Activated CD4-positive, alpha-beta T cell treated with anti-CD3 and anti-CD28 coated beads, Interleukin-10, Interleukin-2, amounts not matched to agents 100 ng/mL and 50 ng/mL, durations not matched to agents 16 hours and 8 hours (primary cell): Measurements from ENCODE around the gene MAP1LC3A.

Source experiments
- DNase-seq: peaks from one replicate; pipeline ENCODE4 v3.0.0-alpha.2; 2020

The MAP1LC3A gene

GRCh38 chr20:34530342-34530741 lies 28.2 kb upstream of the MAP1LC3A start:
- no peak for DNase-seq

DNA sequence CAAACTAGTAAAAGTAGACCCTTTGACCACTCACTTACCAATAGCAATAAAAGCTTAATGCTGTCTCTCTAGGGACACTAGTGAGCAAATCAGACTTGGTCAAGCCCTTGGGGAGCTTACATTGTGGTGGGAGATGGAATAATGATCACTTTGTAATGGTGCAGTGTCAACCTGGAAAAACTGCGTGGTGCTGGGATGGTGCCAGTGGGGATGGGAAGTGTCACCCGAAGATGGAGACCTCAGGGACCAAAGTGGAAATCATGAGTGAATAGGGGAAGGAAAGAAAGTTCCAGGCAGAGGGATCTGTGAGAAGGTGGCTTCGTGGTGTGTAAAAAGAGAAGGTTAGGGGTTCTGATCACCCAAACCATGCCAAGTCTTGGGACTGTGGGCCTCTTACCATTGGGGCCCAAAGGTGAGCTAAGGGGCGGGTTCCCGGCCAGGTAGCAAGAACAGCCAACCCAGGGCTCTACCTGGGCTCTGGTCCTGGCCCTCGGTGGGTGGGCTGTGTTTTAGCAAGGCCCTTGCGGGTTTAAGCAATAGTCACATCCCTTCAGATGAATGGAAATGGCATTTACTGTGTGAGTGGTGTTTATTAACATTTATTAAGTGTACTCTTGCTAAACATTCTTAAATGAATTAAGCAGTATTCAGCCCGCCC lies 26.8 kb upstream of the MAP1LC3A start:
- DNase-seq: no peak

GRCh38 chr20:34532320-34532719 lies 26.2 kb upstream of the MAP1LC3A start:
- DNase-seq: no peak

DNA sequence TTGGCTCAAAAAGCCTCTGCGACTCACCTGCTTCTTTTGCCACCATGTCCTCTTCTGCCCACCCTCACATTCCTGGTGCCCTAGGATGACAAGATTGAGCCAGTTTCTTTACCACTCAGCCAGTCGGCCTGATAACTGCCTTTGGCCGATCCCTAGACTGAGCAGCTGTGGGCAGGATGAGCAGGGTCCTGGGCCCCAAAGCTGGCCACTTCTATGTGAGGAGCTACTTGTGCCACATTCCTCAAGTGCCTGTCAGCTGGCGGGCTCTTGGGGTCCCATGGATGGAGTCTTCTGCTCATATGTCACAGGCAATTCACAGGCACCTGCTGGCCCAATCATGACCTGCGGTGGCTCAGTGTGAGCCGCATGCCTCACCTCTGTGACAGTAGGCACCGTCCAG lies 25.8 kb upstream of the MAP1LC3A start:
- no peak for DNase-seq

- DNase-seq: no peak
Measured at GRCh38 chr20:34534391-34535165, 23.9 kb upstream of the MAP1LC3A start.

DNA sequence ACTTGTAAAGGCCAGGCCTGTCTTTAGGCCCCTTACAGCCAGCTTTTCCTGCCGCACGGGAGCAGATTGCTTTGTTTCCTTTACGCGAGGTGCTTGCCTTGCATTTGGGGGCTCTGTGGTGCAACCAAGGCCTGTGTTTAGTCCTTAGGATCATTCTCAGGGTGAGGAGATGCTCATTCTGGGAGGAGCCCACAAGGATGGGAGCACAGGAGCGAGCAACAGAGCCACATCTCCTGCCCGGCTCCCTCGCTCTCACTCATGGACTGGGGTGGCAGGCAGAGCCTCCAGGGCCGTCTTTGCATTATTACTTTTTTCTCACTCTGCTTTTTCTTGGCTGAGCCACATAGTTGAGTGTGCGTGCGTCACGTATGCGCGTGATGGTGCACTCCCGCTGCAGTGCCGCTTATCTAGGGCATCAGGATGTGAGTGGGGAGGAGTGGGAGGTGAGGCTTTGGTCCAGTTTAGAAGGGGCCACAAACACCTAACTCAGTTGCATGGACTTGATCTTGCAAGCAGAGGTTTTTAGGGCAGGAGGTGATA lies 23.1 kb upstream of the MAP1LC3A start:
- DNase-seq: no peak

DNA sequence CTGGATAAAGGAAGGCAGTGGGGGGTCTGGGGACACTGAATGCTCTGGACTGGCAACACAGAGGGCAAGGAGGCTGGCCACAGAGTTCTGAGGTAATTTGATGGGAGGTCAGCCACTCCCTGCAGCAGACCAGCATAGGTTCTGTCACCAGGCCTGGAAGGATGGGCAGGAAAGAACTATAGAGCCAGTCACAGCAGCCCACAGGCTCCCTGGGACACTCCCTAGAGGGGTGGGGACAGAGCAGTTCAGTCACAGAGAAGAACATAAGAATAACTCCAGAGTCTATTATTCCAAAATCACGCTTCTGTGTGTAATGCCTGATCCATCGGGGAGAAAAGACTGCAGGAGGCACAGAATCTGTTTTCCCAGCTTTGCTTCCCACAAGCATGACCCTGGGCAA lies 22.7 kb upstream of the MAP1LC3A start:
- DNase-seq: no peak

DNA sequence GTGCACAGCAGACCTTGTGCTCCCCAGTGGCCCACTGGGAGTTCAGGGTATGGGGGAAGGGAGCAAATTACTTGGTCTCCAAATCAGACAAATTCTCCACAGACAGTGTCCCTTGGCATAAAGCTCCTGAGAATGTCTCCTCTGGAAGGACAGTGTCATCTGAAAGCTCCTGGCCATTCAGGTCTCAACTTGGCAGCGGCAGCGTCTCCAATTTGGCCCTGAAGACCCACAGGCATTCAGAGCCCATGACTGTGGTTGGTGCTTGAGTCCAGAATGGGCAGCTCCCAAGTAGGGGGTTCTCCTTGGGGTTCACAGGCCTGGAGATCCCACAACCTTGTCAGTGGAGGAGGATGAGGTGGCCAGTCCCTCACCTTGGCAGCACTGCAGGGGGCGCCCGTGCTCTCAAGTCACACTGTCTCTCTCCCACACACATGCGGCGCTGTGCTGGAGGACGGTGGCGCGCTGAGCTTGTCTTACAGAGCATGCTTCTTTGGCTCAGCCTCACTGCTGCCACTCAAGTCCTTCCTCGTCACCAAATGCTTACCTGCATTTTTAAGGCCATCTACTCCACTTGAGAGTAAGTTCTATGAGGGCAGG lies 21.6 kb upstream of the MAP1LC3A start:
- DNase-seq: peak; percentile 52

- no peak for DNase-seq
Measured at GRCh38 chr20:34537651-34538050, 20.9 kb upstream of the MAP1LC3A start.

- DNase-seq: peak; percentile 69
Measured at GRCh38 chr20:34538671-34539123, 19.8 kb upstream of the MAP1LC3A start.

- DNase-seq: no peak
Measured at GRCh38 chr20:34539756-34540155, 18.8 kb upstream of the MAP1LC3A start.

DNA sequence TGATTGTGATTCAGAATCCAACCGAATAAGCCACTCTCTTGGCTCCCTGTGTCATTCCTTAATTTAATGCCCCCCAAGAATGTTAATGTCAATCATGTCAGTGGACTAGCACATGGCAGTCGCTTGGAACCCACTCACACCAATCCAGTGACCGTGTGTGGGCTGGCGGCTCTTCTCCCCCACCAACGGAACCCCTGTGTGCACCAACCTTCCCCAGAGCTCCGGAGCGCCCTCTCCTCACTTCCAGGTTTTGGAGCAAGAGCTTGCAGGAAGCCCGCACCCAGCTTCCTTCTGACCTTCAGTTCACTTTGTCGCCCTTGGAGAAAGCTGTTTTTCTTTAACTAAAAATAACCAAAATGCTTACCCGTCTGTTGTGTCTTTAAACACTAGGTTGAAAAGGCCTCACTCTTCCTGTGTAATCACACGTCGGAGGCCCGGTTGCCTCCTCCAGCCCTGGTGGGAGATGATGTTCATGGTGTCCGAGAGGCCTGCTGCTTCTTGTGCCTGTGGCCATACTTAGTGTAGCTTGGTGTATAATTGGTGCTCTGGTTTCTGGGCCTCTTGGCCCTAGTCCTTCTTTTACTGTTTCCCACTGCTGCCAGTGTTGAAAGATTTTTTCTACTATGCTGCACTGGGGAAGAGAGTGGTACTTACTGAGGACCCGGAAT lies 17.8 kb upstream of the MAP1LC3A start:
- no peak for DNase-seq

- DNase-seq: peak; percentile 23
Measured at GRCh38 chr20:34541264-34541901, 17.1 kb upstream of the MAP1LC3A start.

DNA sequence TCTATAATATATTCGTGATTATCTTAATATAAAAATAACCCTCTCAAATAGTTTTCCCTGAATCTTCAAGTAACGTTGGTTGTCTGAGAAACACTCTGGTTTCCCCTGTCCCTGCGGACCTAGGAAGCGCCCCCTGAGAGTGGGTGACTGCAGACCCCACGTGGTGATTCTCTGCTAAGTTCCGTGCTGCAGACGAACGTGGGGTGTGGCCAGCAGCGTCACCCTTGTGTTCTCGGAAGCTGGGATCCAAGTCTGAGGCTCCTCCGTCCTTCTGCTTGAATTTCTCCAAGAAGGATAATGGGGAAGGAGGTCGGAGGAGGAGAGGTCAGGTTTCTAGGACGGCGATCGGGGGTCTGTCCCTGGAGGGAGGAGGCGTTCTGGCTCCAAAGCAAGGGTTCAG lies 16.6 kb upstream of the MAP1LC3A start:
- DNase-seq: no peak

DNA sequence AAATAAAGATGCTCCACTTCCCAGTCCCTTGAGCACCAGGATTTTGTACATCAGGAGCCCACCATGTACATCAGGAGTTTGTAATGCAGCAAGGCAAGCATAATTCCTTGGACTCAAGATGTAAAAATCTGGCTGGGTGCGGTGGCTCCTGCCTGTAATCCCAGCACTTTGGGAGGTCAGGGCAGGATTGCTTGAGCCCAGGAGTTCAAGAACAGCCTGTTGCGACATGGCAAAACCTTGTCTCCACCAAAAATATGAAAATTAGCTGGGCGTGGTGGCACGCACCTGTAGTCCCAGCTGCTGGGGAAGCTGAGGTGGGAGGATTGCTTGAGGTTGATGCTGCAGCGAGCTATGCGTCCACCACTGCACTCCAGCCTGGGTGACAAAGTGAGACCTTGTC lies 16.1 kb upstream of the MAP1LC3A start:
- DNase-seq: no peak

GRCh38 chr20:34543463-34544056 lies 15.0 kb upstream of the MAP1LC3A start:
- no peak for DNase-seq

DNA sequence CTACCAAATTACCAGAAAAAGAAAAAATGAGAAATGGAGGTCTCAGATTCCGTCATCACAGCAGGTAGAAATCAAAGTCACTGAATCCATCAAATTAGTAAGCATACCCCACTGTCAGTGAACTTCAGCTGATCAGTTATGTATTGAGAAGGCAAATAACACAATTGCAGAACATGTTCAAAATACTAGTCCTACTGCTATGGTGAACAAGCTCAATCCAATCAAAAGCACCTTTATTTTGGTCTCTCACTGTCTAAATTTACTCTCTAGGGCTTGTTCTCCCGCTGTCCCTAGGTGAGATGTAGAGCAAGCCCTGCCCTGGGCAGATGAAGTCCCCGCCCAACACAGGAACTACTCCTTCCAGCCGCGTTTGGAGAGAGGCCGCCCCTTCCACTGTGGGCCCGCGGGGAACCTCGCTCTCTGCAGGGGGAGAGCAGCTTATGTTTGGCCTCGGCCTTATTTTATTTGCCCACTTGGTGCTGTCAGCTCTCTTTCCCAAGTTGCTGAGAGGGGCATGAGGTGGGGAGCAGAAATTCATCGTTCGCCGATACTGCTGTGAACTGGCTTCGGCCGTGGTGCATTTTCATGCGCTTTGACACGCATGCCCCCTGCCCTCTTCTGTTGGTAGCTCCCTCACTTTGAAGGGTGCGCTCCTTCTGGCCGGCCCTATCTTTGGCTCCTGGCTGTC lies 14.3 kb upstream of the MAP1LC3A start:
- peak; percentile 13 for DNase-seq

DNA sequence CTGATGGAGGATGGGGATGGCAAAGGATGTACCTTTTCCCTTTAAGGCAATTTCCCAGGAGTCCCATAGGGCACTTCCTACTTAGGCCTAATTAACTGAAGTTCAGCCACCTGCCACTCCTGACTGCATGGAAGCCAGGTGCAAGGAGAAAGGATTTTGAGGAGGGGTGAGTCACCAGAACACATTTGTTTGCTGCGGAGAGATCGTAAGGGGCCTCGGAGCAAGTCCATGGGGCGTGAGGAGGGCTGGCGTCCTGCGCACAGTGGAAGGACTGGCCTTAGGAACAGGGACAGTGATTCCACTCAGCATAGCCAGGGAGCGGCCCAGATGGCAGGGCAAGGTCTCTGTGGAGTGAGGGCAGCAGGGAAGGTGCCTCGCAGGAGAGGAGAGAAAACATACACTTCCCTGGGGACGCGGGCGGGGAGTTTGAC lies 11.8 kb upstream of the MAP1LC3A start:
- DNase-seq: no peak

GRCh38 chr20:34547844-34548613 lies 10.5 kb upstream of the MAP1LC3A start:
- no peak for DNase-seq

DNA sequence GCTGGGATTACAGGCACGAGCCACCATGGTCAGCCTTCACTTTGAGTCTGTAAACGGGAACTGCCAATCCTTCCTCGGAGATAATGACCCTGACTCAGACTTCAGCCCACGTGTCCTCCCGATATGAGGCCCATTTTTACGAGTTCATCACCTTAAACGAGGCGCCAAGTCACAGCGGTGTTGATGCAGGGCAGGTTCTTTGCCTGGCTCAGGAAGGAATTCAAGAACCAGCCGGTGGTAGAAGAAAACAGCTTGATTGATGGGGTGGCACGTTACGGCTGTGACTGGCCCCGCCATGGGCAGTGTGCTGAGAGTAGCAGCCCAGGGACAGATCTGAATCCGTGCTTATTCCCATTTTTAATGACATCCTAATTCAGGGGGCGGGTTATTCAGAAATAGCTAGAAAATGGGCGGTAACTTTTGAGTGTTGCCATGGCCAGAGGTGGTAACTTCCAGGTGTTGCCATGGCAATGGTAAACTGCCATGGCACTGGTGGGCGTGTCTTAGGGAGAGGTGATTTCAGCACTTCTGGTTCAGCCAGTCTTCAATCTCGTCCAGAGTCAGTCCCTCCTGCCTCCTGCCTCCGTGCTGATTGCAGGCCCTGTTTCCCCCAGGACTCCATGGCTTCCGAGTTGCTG lies 9.1 kb upstream of the MAP1LC3A start:
- peak; percentile 13 for DNase-seq
